IPS-18c (cell line): ENCODE measurements around the gene BLOC1S3.
"Not testable (repeated sequence)": the region's sequence is repeated elsewhere in the genome, so short reads cannot be mapped to it uniquely, and the experiment has no call there.

Source experiments
- H3K4me3 ChIP-seq: 2 replicates; pipeline ENCODE4 v1.7.0; 2013; ENCODE audit warnings: low read depth, mild to moderate bottlenecking, low read length, moderate library complexity; ENCODE audit not compliant: insufficient read depth
- H3K9me3 ChIP-seq: one replicate; pipeline ENCODE4 v1.6.1; 2013; ENCODE audit warnings: mild to moderate bottlenecking, low read length, moderate library complexity; ENCODE audit not compliant: control insufficient read depth, insufficient read depth

BLOC1S3 gene

DNA sequence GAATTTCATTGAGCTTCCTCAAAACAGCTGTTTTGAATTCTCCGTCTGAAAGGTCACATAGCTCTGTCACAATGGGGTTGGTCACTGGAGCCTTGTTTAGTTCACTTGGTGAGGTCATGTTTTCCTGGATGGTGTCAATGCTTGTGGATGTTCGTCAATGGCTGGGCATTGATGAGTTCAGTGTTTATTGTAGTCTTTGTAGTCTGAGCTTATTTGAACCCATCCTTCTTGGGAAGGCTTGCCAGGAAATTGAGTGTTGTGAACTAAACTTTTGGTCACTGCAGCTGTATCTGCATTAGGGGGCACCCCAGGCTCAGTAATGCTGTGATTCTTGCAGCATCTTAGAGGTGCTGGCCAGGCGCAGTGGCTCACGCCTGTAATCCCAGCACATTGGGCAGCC is 22.0 kb downstream of the BLOC1S3 start:
- no peaks in the 10 kb centered on the region for H3K9me3 ChIP-seq
- H3K4me3 ChIP-seq = no peak overlapping the region

- H3K9me3 ChIP-seq = no peaks in the 10 kb centered on the region
- no peak overlapping the region for H3K4me3 ChIP-seq
Measured at GRCh38 chr19:45202637-45203036, 24.1 kb downstream of the BLOC1S3 start.

DNA sequence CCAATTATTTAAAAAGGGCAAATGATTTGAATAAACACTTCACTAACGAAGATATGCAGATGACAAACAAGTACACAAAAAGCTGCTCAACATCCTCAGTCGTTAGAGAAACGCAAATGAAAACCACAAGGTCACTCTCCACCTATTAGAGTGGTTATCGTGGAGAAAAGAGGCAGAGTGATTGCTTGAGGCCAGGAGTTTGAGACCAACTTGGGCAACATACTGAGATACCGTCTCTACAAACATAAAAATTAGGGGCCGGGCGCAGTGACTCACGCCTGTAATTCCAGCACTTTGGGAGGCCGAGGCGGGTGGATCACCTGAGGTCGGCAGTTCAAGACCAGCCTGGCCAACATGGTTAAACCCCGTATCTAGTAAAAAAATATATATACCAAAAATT is 27.2 kb downstream of the BLOC1S3 start:
- Histone ChIP-seq H3K9me3 (no peaks in the 10 kb centered on the region), H3K4me3 (no peak overlapping the region)

DNA sequence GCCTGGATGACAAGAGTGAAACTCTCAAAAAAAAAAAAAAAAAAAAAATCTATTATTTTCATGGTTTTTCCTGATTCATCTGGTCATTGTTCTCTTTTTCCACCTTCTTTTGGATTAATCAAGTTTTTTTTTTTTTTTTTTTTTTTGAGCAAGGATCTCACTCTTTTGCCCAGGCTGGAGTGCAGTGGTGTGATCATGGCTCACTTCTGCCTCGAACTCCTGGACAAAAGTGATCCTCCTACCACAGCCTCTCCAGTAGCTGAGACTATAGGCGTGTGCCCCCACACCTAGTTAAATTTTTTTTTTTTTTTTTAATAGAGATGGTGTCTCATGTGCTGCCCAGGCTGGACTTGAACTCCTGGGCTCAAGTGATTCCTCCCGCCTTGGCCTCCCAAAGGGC is 27.7 kb downstream of the BLOC1S3 start:
- Histone ChIP-seq H3K9me3 (no peaks in the 10 kb centered on the region), H3K4me3 (no peak overlapping the region)

DNA sequence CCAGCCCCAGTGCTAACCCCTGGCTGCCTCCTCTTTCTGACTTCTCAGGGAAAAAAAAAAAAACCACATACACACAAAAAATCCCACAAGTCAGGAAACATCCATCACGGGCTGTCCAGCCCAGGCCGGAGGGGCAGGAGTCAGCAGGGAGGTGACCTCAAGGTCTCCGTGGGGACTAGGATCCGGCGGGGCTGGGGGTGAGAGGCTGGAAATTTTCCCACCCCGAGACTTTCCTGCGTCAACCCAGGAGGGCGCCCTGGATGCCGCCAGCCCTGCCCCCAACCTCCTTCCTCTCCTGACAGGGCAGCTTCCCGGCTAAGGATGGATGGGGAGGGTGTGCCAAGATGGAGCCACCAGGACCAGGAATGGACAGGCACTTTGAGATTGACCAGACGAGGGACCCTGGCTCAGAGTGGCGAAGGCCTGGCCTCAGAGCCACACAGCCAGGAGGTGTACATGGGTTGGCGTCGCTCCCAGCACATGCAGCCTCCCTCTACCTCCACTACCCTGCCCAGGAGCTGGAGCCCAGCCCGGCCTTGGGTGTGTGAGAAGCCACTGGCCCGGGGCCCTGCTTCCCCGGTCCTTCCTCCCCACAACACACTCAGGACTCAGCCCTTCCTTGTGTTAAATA is 33.3 kb downstream of the BLOC1S3 start:
- Histone ChIP-seq H3K4me3 (no peak overlapping the region), H3K9me3 (no peaks in the 10 kb centered on the region)

- peaks cover 2% of the 10 kb centered on the region for H3K9me3 ChIP-seq
- no peak overlapping the region for H3K4me3 ChIP-seq
Measured at GRCh38 chr19:45213031-45213430, 34.4 kb downstream of the BLOC1S3 start.

- peak overlapping the region; percentile 31 for H3K4me3 ChIP-seq
- peaks cover 2% of the 10 kb centered on the region for H3K9me3 ChIP-seq
Measured at GRCh38 chr19:45215391-45216191, 37.0 kb downstream of the BLOC1S3 start.

DNA sequence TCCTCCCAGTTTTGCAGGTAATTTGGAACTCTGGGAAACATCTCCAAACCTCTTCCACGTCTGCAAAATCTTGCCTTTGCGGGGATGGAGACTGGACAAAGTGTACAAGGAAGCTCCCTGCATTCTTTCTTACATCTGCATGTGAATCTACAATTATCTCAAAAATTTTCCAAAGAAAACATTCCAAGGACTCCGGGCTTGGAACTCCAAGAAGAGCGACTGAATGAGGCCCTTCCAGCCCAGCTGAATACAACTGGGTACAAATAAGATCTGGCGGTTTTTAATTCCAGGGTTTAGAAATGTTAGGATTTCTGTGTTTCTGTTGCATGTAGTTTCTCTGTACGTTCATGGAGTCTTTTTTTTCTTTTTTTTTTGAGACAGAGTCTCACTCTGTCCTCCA is 38.1 kb downstream of the BLOC1S3 start:
- H3K9me3 ChIP-seq = peaks cover 2% of the 10 kb centered on the region
- H3K4me3 ChIP-seq = no peak overlapping the region

DNA sequence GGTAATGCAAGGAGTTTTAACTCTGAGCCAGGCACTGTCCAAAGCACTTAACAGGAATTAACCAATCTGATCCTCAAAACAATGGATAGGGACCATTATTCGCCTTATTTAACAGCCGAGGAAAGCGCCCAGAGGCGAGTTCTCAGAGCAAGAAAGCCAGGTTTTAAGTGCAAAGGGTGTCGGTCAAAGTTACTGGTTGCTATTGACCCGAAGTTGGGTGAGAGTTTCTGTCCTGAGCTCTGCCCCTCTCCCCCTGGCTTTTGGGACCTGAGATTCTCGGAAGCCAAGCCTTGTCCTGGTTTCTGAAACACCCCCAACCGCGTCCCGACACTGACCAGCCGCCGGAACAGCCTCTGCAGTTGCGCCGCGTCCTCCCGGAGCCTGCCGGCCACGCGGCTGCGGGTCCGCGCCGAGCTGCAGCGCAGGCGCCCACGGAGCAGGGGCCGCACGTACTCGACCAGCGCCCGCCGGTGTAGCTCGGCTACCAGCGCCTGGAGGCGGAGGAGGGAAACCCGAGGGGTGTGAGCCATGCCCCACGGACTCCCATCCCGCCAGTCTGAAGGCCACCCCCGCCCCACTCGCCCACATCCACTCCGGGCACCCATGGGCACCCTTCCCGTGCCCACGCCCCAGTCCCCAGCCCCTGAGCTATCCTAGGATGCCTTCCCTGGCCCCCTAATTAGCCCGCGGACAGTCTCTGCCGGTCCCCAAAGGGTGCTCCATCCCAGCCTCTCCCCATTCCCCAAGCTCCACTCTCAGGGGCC is 38.8 kb downstream of the BLOC1S3 start:
- H3K9me3 ChIP-seq = peaks cover 2% of the 10 kb centered on the region
- H3K4me3 ChIP-seq = peak overlapping the region; percentile 56

DNA sequence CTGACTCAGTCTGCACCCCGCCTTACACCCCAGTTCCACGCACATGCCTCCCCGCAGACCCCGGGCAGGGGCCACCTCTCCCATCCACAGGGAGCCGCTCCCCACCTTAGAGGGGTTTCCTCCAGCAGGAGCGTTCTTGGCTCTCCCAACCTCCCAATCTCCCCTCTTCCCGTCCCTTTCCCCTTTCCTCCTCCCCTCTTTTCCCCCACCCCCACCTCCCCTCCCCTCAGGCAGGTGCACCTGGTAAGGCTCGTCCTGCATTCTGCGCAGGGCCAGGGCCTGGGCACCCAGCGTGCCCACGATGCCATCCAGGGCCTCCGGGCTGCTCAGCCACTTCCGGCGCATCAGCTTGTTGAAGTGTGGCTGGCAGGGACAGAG is 39.4 kb downstream of the BLOC1S3 start:
- H3K9me3 ChIP-seq = peaks cover 2% of the 10 kb centered on the region
- H3K4me3 ChIP-seq = peak overlapping the region; percentile 56

DNA sequence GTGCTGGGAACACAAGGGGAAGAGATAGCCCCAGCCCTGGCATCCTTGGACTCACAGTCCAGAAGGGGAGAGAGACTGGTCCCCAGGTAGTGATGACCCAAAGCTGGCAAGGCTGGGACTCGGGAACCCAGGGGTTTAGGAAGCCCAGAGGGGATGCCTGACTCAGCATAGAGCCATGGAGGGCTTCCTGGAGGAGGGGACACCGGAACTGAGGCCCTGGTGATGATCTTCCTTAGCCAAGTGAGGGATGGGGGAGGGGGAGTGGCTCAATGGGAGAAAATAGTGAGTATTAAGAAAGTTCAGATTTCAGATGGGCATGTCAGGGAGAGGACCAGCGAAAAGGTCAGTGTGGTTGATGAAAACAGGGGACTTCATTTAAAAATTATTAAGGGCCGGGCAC is 39.8 kb downstream of the BLOC1S3 start:
- Histone ChIP-seq H3K9me3 (peaks cover 2% of the 10 kb centered on the region), H3K4me3 (no peak overlapping the region)

- no peak overlapping the region for H3K4me3 ChIP-seq
- peaks cover 2% of the 10 kb centered on the region for H3K9me3 ChIP-seq
Measured at GRCh38 chr19:45218911-45219743, 40.5 kb downstream of the BLOC1S3 start.

DNA sequence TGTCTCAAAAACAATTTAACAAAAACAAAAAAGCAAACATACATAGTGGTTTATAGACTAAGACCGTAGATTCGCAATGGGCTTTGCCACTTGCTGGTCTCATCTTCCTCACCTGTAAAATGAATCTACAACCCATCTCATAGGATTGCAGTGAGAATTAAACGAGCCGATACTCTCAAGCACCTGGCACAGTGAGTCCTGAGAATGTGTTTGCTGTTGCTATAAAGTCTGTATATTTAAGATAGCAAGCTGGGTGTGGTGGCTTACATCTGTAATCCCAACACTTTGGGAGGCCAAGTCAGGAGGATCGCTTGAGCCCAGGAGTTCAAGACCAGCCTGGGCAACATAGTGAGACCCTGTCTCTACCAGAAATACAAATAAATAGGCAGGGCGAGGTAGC is 44.1 kb downstream of the BLOC1S3 start:
- H3K9me3 ChIP-seq = no peaks in the 10 kb centered on the region
- H3K4me3 ChIP-seq = no peak overlapping the region

GRCh38 chr19:45223879-45224278 is 45.3 kb downstream of the BLOC1S3 start:
- Histone ChIP-seq H3K9me3 (no peaks in the 10 kb centered on the region), H3K4me3 (no peak overlapping the region)

GRCh38 chr19:45224645-45225044 is 46.1 kb downstream of the BLOC1S3 start:
- no peaks in the 10 kb centered on the region for H3K9me3 ChIP-seq

GRCh38 chr19:45229056-45229455 is 50.5 kb downstream of the BLOC1S3 start:
- not testable (repeated sequence) for H3K4me3 ChIP-seq, H3K9me3 ChIP-seq

More at GRCh38 chr19:45224645-45225044, 46.1 kb downstream of the BLOC1S3 start:
- H3K4me3 ChIP-seq = no peak overlapping the region
